Measurements from ENCODE around the gene RAB20. TPM values are rescaled to one million over a fixed set of nuclear protein-coding genes. Genes with fewer than 3 reads are reported as not detected.

Gene RAB20
- total and polyA plus RNA-seq, 3 donors from 2014 or later, result 22.0 to 41.1 (median 27.2) TPM

- intact Hi-C loops (cut with DNase I; ENCODE audit: low total_unique reads), result no loop called here
- H3K27me3 ChIP-seq, result no peaks in the 10 kb centered on the region
- 79 to 88% methylated on average over 11 of the region's 11 CpGs for WGBS, 2 donors
Observed at GRCh38 chr13:110576736-110577476, 15.4 kb upstream of the RAB20 start.

GRCh38 chr13:110576070-110576394 is 14.5 kb upstream of the RAB20 start:
- no peaks in the 10 kb centered on the region for H3K27me3 ChIP-seq
- TF ChIP-seq POLR2A (IDR thresholded peaks at IDR 0.05) (no peak), CTCF (IDR thresholded peaks at IDR 0.05) (no peak)
- H3K4me3 ChIP-seq, result no peak overlapping the region
- no peak for DNase-seq
- 85 to 88% methylated on average over 7 of the region's 7 CpGs for WGBS, 2 donors
- H3K27ac ChIP-seq, result no peak overlapping the region
- H3K9me3 ChIP-seq, result no peaks in the 10 kb centered on the region
- intact Hi-C loops (cut with DNase I; ENCODE audit: low total_unique reads), result no loop called here
- no peaks in the 10 kb centered on the region for H3K4me1 ChIP-seq
- no peaks in the 10 kb centered on the region for H3K36me3 ChIP-seq (ENCODE audit: low read depth, missing control alignments)

More at GRCh38 chr13:110576736-110577476, 15.4 kb upstream of the RAB20 start:
- peak; percentile 54 for DNase-seq
- Histone ChIP-seq H3K36me3 (ENCODE audit: low read depth, missing control alignments) (no peaks in the 10 kb centered on the region), H3K27ac (no peak overlapping the region), H3K4me1 (no peaks in the 10 kb centered on the region), H3K9me3 (no peaks in the 10 kb centered on the region), H3K4me3 (no peak overlapping the region)
- no peak for TF ChIP-seq POLR2A (IDR thresholded peaks at IDR 0.05)
- no peak for TF ChIP-seq CTCF (IDR thresholded peaks at IDR 0.05)

- Histone ChIP-seq H3K27me3 (no peaks in the 10 kb centered on the region), H3K27ac (no peak overlapping the region), H3K9me3 (no peaks in the 10 kb centered on the region), H3K4me1 (no peaks in the 10 kb centered on the region), H3K36me3 (ENCODE audit: low read depth, missing control alignments) (no peaks in the 10 kb centered on the region), H3K4me3 (no peak overlapping the region)
- intact Hi-C loops (cut with DNase I; ENCODE audit: low total_unique reads), result no loop called here
- peak; percentile 52 for DNase-seq
- TF ChIP-seq CTCF (IDR thresholded peaks at IDR 0.05) (no peak), POLR2A (IDR thresholded peaks at IDR 0.05) (no peak)
- WGBS, 2 donors, result 59 to 67% methylated on average over 14 to 15 of the region's 15 CpGs
Observed at GRCh38 chr13:110575322-110576069, 14.0 kb upstream of the RAB20 start.

- TF ChIP-seq CTCF (IDR thresholded peaks at IDR 0.05) (no peak), POLR2A (IDR thresholded peaks at IDR 0.05) (no peak)
Observed at GRCh38 chr13:110574161-110574560, 12.6 kb upstream of the RAB20 start.

More at GRCh38 chr13:110574161-110574560, 12.6 kb upstream of the RAB20 start:
- DNase-seq, result peak; percentile 57
- Histone ChIP-seq H3K27me3 (no peaks in the 10 kb centered on the region), H3K4me1 (no peaks in the 10 kb centered on the region), H3K9me3 (no peaks in the 10 kb centered on the region), H3K36me3 (ENCODE audit: low read depth, missing control alignments) (no peaks in the 10 kb centered on the region), H3K4me3 (no peak overlapping the region), H3K27ac (no peak overlapping the region)
- intact Hi-C loops (cut with DNase I; ENCODE audit: low total_unique reads), result no loop called here
- 63 to 69% methylated on average over 9 of the region's 9 CpGs for WGBS, 2 donors

Data from testis (tissue), 3 donors.